SIG-M5 treated with dmso at 0.1 percent for 504 hours (cell line): ENCODE measurements around the gene CNTN1.

Experiments used
- DNase-seq: peaks from one replicate; lab custom pipeline; 2025; ENCODE audit not compliant: unreplicated experiment; lab: John Stamatoyannopoulos, UW

Gene CNTN1

DNA sequence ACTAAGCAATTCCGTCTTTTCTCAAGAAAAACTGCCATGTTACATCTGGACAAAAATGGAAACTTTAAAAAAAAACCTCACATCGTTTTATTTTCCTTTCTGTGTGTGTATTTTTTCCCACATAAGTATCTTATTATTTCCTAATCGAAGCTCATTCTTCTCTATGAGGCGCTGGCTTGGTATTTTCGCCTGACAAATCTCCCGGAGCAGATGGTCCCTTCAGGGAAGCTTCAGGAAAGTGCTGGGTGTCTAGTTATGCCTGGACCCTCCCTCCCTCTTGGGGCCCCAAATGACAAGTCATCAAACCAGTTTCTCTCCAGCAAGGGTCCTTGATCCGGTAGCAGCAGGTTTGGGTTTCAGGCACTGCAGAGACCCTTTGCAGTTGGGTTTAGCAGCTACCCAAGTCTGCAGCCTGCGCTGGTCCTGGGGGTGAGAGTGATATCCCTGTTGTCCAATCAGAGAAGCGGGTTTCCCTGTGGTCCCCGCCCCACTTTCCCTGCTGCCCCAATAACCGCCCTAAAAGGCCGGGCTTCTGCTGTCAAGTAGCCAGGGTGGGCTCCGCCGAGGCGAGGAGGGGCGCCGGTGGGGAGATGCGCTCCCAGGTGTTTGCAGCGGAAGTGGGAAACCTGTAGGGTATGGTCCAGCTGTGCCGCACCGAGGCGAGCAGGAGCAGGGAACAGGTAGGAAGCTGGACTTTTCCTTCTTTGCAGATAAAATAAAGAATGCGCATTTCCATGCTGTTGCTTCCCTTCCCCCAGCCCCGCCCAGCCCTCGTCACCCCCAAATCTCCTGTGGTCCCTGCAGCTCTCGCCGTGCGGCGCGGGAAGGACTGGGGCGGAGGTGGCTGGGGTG is at the start of gene CNTN1:
TSS of gene CNTN1 (plus strand) at position 527 of the 852 bp plus-strand sequence.
- DNase-seq = no peak

DNA sequence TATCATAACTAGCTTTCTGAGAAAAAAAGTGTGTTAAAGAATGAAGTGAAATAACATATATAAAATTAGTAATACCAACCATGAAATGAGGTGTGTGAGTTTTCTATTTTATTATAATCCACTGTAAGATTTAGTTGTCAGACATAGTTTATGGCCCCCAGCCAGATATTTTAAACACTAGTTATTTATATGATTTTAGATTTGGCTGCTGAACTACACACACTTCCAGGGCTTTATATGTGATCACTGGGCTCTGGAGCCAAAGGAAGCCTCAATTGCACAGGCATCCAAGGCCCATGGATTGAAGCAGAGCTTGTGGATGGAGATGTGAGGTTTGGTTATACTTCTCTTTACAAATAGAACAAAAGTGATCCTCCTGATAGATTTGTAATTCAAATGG is 48.7 kb upstream of the CNTN1 start:
- no peak for DNase-seq

DNA sequence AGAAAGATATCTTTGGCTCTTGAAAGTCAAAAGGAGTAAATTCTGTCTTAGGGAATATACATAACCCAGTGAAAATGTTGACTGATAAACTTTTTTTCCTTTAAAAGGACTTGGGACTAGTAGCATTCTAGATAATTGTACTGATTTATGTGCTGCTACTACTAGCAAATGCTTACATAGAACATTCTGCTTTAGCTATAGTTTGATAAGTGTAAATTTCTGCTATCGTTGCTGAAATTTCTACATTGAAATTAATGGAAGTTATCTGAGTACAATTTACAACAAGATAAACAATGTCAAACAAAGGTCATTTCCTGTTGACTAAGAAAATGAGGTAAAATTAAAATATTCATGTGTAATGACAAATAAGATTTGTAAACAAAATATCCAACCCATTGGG is 48.3 kb upstream of the CNTN1 start:
- DNase-seq = no peak

DNA sequence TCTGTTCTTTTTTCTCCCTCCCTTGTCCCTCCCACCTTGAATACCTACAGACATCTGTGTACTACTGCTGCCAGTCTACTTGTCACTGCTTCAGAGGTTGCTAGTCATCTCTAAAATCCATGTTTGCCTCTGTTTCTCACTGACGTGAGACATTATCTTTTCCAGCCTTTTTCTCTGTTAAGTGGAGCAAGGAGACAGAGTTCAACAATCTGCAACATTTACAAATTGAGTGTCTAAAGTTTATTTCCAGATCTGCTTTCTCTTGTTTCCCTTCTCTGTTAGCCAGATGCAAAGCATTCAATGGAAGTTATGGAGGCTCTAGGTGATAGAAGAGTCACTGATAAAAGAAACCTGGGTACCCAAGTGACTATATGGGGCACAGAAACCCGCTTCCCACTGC is 47.5 kb upstream of the CNTN1 start:
- no peak for DNase-seq

DNA sequence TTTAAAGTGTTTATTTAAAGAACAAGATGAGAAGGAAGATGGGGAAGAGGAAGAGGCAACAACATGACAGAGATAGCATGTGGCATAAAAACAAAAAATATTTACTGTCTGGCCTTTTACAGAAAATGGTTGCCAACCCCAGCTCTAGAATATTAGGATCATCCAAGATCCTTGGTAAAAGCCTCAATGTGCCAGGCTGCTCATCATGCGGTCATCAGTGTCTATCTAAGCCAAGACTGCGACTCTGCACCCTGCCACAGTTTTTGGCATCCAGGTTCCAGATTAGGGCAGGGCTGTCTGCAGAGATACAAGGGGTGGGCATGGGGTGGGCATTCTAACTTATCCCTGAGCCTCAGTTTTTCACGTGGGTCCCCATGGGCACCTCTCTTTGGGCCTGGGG is 46.9 kb upstream of the CNTN1 start:
- DNase-seq = no peak

GRCh38 chr12:40646456-40646855 is 45.8 kb upstream of the CNTN1 start:
- DNase-seq = no peak

- no peak for DNase-seq
These were observed 45.3 kb upstream of the CNTN1 start for GRCh38 chr12:40646911-40647310.

DNA sequence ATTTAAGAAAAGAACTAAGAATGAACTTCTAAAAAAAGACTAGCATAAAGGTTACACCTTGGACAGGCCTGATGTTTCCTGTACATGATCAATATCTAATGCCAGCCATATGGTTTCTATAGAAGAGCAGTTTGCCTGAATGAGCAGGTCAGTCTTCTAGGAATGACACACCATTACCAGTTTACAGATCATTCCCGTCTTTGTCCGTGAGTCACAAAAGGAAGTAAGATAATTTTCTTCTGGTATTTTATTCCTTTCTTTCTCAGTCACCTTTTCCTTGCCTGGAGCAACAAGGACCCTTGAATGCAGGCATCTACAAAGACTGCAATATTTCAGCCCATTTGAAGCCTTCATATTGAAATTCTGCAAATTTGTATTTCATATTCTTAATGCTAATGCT is 44.6 kb upstream of the CNTN1 start:
- no peak for DNase-seq

DNA sequence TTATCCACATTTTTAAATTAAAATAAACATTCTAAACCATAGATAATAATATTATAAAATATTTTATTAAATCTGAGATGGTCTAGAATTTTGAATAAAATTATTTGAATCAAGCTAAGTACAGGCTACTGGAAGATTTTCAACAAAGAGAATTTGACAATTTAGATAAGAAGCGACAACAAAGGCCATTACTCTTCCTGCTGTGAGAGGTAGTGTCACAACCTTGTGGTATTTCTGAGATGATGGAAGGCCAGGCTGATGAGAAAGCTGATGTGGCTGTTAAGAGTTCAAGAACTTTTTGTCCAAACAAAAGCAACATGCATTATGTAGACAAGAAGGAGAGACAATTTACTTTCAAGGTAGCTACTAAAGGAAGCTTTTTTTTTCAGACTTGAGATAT is 43.7 kb upstream of the CNTN1 start:
- DNase-seq = no peak

GRCh38 chr12:40650038-40650704 is 42.1 kb upstream of the CNTN1 start:
- no peak for DNase-seq

DNA sequence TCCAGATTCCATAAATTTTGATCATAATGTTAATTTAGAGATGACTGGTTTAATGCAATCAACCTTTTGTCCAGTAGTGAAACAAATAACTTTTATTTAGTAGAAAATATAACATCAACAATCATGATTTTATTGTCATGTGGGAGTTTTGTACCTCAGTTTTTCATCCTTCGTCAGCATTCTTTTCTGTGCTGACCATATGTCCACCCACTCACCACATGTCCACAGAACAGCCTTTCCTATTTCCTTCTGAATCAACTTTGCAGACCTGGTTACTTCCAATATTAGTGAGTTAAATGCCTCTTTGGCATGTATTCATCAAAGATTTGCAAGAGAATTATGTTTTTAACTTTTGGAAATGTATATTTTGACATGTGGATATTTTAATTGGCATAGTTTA is 36.8 kb upstream of the CNTN1 start:
- DNase-seq = no peak

DNA sequence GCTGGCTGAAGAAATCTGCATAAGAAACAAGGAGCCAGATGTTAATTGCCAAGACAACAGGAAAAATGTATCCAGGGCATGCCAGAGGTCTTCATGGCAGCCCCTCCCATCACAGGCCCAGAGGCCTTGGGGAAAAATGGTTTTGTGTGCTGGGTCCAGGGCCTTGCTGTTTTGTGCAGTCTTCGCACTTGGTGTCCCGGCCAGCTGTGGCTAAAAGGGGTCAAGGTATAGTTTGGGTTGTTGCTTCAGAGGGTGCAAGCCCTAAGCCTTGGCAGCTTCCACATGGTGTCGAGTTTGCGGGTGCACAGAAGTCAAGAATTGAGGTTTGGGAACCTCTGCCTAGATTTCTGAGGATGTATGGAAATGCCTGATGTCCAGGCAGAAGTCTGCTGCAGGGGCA is 29.9 kb upstream of the CNTN1 start:
- no peak for DNase-seq

DNA sequence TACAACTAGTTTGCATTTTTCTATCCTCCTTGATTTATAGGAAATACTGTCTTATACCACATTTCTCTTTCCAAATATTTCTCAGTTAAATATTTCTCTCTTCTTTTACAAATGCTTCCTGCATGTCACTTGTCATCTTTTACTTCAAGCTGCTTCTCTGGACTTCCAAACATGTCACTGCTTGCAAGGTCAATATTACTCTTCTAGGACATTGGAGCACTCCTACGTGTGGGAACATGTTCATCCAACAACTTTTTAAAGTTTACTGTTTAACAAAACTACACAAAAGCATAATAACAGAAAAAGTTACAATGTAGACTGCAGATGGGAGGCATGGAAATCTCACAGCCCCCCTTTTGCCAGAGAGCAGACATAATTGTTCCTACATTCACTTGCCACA is 28.5 kb upstream of the CNTN1 start:
- no peak for DNase-seq

GRCh38 chr12:40668099-40668529 is 24.1 kb upstream of the CNTN1 start:
- no peak for DNase-seq

DNA sequence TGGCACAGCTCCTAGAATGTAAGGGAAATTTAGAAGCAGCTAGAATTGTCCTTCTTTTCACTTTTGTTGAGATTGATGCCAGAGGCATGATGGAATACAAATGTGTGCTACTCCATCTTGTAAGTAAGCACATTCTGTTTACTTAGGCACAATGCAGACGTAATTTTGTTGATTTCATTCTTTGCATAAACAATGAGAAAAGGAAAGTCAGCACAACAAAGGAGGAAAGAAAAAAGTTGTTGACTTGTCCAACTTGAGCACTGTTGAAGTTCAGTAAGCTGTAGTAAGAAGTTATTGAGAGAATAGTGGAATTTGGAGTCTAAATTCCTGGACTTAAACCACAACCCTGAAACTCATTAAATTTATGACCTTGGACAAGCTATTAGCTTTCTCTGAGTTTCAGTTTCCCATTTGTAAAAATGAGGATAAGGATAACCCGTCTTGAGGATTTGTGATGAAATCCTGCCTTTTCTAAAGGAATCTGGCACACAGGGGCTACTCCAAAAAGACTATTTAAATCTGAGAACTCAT is 19.4 kb upstream of the CNTN1 start:
- no peak for DNase-seq

GRCh38 chr12:40681148-40681547 is 11.1 kb upstream of the CNTN1 start:
- DNase-seq = peak; percentile 26

DNA sequence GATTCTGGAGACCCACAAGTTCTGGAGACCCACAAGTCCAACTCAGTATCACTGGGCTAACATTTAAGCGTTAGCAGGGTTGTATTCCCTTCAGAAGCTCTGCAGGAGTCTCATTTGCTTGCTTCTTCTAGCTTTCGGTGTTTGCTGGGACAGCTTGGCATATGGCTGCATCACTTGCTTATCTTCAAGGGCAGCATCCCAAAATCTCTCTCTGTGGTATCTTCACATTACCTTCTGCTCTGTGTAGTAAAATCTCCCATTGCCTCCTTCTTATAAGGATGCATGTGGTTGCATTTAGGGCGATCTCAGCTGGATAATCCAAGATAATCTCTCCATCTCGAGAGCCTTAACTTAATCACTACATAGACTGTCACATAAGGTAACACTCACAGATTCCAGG is 7.3 kb upstream of the CNTN1 start:
- no peak for DNase-seq

- DNase-seq = no peak
These were observed 4.0 kb upstream of the CNTN1 start for GRCh38 chr12:40688085-40688725.

DNA sequence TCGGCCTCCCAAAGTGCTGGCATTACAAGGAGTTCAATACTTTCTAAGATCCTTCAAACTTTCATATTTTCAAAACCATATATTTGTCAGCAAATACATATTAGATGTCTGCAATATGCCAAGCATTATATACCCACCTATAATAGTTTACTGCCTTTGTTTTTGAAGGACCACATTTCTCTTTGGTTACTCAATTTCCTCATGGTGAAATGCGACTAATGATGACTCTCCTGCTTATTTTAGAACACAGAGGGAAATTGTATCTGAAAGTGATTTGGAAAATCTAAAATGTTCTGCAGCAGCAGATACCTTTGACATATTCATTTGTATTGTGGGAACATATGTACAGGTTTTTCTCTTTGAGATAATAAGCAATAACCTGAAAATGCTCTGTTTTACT is 2.7 kb upstream of the CNTN1 start:
- no peak for DNase-seq

GRCh38 chr12:40692765-40693206 is 547 bp downstream of the CNTN1 start:
- DNase-seq = no peak

- no peak for DNase-seq
These were observed 1.1 kb downstream of the CNTN1 start for GRCh38 chr12:40693207-40693821.
